HCT116 (cell line): ENCODE data around the gene AK2. TPM values are rescaled to one million over a fixed set of nuclear protein-coding genes. Genes with fewer than 3 reads are reported as not detected.

Experiments used
- ATAC-seq: fragments of 200-7000 bp; cut with Tn5 transposase; 2 replicates; pipeline ENCODE4 v1.9.1; 2020; ENCODE audit warnings: mild to moderate bottlenecking, moderate library complexity
- BruUV-seq: library from RNA; stranded (reverse); fragments of 400-500 nt; replicated peaks from 2 replicates; lab custom pipeline; 2021; lab: Mats Ljungman, UMichigan
- CTCF ChIA-PET: fragments of 300-600 bp; sonication (Branson Sonifier 250); formaldehyde crosslinking; loops from one replicate; lab custom pipeline; 2021; ENCODE audit warnings: antibody characterized with exemption; lab: Charles Lee
- POLR2A ChIA-PET: fragments of 300-600, 350-600 bp; sonication (Branson Sonifier 250); formaldehyde crosslinking; loops from one replicate; lab custom pipeline; 2021; ENCODE audit warnings: antibody characterized with exemption; lab: Charles Lee
- RAD21 ChIA-PET, 2 experiments: fragments of 300-600 bp; sonication (Branson Sonifier 250); formaldehyde crosslinking; loops; one replicate each; lab custom pipeline; 2023; ENCODE audit warnings: low total read pairs in 2 of 2; ENCODE audit not compliant: uncharacterized antibody in 2 of 2, unreplicated experiment in 2 of 2, low non-redundant PET in 1 of 2; lab: Charles Lee
- DNase-seq: peaks from one replicate; pipeline ENCODE4 v3.0.0-alpha.2; 2010; ENCODE audit warnings: low read depth, low spot score
- H2AFZ ChIP-seq: fragments of 200-600 bp; shearing (Covaris generic), sonication (generic); 2 replicates; pipeline ENCODE4 v1.6.1; 2017; ENCODE audit warnings: low read depth, mixed run types, mixed read lengths, antibody characterized with exemption, low read length; ENCODE audit not compliant: poor library complexity, severe bottlenecking
- H3K27ac ChIP-seq: 2 replicates; pipeline ENCODE4 v1.5.1; 2012; ENCODE audit warnings: low read depth, low read length
- H3K27me3 ChIP-seq: fragments of 200-600 bp; sonication (generic); 2 replicates; pipeline ENCODE4 v1.6.1; 2016; ENCODE audit warnings: mixed run types, low read length, mixed read lengths; ENCODE audit not compliant: insufficient read depth
- H3K36me3 ChIP-seq, 2 experiments: fragments of 200-500 bp in 1 of 2; fragments of 200-600 bp in 1 of 2; sonication (Bioruptor generic) in 1 of 2; sonication (generic) in 1 of 2; 2 replicates each; pipeline versions ENCODE4 v1.5.1 to v1.6.1; 2014 to 2016; ENCODE audit warnings: low read length in 2 of 2, inconsistent platforms in 1 of 2, mixed read lengths in 1 of 2, mixed run types in 1 of 2; ENCODE audit not compliant: insufficient read depth in 2 of 2, control insufficient read depth in 1 of 2
- H3K4me1 ChIP-seq, 2 experiments: fragments of 200-600 bp in 1 of 2; sonication (generic) in 1 of 2; 2 replicates each; pipeline versions ENCODE4 v1.5.1 to v1.6.1; 2012 to 2017; ENCODE audit warnings: low read length in 2 of 2, inconsistent platforms in 1 of 2, mild to moderate bottlenecking in 1 of 2, mixed read lengths in 1 of 2, mixed run types in 1 of 2, moderate library complexity in 1 of 2; ENCODE audit not compliant: insufficient read depth in 2 of 2, control insufficient read depth in 1 of 2
- H3K4me2 ChIP-seq: fragments of 200-600 bp; sonication (generic); 2 replicates; pipeline ENCODE4 v1.6.1; 2017; ENCODE audit warnings: mixed run types, low read length, mixed read lengths
- H3K4me3 ChIP-seq, 2 experiments: fragments of 200-600 bp in 1 of 2; sonication (generic) in 1 of 2; replicated peaks in 1 of 2; 2 replicates each; pipeline ENCODE4 v1.5.1; 2011 to 2016; ENCODE audit warnings: low read length in 2 of 2, control low read depth in 1 of 2, low read depth in 1 of 2, mild to moderate bottlenecking in 1 of 2, mixed read lengths in 1 of 2, mixed run types in 1 of 2
- H3K79me2 ChIP-seq: fragments of 200-600 bp; sonication (generic); 2 replicates; pipeline ENCODE4 v1.6.1; 2017; ENCODE audit warnings: mild to moderate bottlenecking, mixed run types, low read length, moderate library complexity, mixed read lengths; ENCODE audit not compliant: insufficient read depth
- H3K9ac ChIP-seq: fragments of 200-600 bp; sonication (generic); 2 replicates; pipeline ENCODE4 v1.6.1; 2016; ENCODE audit warnings: low read length, mixed read lengths
- H3K9me2 ChIP-seq: fragments of 200-600 bp; sonication (generic), shearing (Covaris generic); 2 replicates; pipeline ENCODE4 v1.6.1; 2017; ENCODE audit warnings: mixed run types, mild to moderate bottlenecking, moderate library complexity; ENCODE audit not compliant: insufficient read depth
- H3K9me3 ChIP-seq, 2 experiments: fragments of 200-500 bp in 1 of 2; fragments of 200-600 bp in 1 of 2; sonication (Bioruptor generic) in 1 of 2; sonication (generic) in 1 of 2; 2 replicates each; pipeline ENCODE4 v1.6.1; 2014 to 2017; ENCODE audit warnings: low read length in 2 of 2, mixed read lengths in 2 of 2, inconsistent platforms in 1 of 2, low read depth in 1 of 2, mild to moderate bottlenecking in 1 of 2, mixed run types in 1 of 2, moderate library complexity in 1 of 2; ENCODE audit not compliant: control insufficient read depth in 1 of 2, insufficient read depth in 1 of 2
- H4K20me1 ChIP-seq: fragments of 200-600 bp; sonication (generic), shearing (Covaris generic); 2 replicates; pipeline ENCODE4 v1.6.1; 2017; ENCODE audit warnings: mixed run types, mild to moderate bottlenecking, moderate library complexity; ENCODE audit not compliant: insufficient read depth
- ELF1 ChIP-seq: IDR thresholded peaks from 2 replicates; pipeline ENCODE4 v1.6.1; 2012; ENCODE audit warnings: low read depth, borderline replicate concordance
- EZH2 ChIP-seq: fragments of 200-600 bp; sonication (generic); IDR thresholded peaks from 2 replicates; pipeline ENCODE4 v1.6.1; 2017; ENCODE audit warnings: antibody characterized with exemption, mixed run types
- EZH2phosphoT487 ChIP-seq: fragments of 200-600 bp; IDR thresholded peaks from 2 replicates; pipeline ENCODE4 v1.6.1; 2018; ENCODE audit warnings: antibody characterized with exemption, borderline replicate concordance
- POLR2AphosphoS5 ChIP-seq: IDR thresholded peaks from 2 replicates; pipeline ENCODE4 v1.6.1; 2011; ENCODE audit warnings: mild to moderate bottlenecking, low read depth, low read length, moderate library complexity
- RAD21 ChIP-seq: IDR thresholded peaks from 2 replicates; pipeline ENCODE4 v1.6.1; 2012; ENCODE audit warnings: low read depth, mild to moderate bottlenecking
- SIN3A ChIP-seq: IDR thresholded peaks from 2 replicates; pipeline ENCODE4 v1.6.1; 2012; ENCODE audit warnings: low read depth
- SRF ChIP-seq: IDR thresholded peaks from 2 replicates; pipeline ENCODE4 v1.6.1; 2012; ENCODE audit warnings: low read depth
- YY1 ChIP-seq: IDR thresholded peaks from 2 replicates; pipeline ENCODE4 v1.6.1; 2011; ENCODE audit warnings: low read length, low read depth, moderate library complexity, mild to moderate bottlenecking; ENCODE audit not compliant: insufficient replicate concordance; ENCODE audit errors: extremely low read depth
- ZFX ChIP-seq: fragments of 450-650 bp; IDR thresholded peaks from 2 replicates; pipeline ENCODE4 v1.6.1; 2017
- intact Hi-C: fragments of 100-400 bp; cut with micrococcal nuclease; formaldehyde crosslinking; loops from 2 replicates; pipeline ENCODE4 v1.10.0; 2022
- total RNA-seq: library from RNA; stranded (reverse); gene quantifications from one replicate; pipeline ENCODE4 v1.2.1, GENCODE V29; 2021; ENCODE audit not compliant: unreplicated experiment
- TF ChIP-seq, protein P1 (sequence below): IDR thresholded peaks from 2 replicates; pipeline ENCODE4 v1.6.1; 2012; ENCODE audit warnings: low read depth
- TF ChIP-seq, protein P2 (sequence below): IDR thresholded peaks from 2 replicates; pipeline ENCODE4 v1.6.1; 2012
- TF ChIP-seq, protein P3 (sequence below): IDR thresholded peaks from 2 replicates; pipeline ENCODE4 v1.6.1; 2011; ENCODE audit warnings: mild to moderate bottlenecking, low read length, moderate library complexity; ENCODE audit not compliant: insufficient replicate concordance; ENCODE audit errors: extremely low read depth

The AK2 gene
- total RNA-seq, 1 experiment from 2014 or later = 233 TPM

DNA sequence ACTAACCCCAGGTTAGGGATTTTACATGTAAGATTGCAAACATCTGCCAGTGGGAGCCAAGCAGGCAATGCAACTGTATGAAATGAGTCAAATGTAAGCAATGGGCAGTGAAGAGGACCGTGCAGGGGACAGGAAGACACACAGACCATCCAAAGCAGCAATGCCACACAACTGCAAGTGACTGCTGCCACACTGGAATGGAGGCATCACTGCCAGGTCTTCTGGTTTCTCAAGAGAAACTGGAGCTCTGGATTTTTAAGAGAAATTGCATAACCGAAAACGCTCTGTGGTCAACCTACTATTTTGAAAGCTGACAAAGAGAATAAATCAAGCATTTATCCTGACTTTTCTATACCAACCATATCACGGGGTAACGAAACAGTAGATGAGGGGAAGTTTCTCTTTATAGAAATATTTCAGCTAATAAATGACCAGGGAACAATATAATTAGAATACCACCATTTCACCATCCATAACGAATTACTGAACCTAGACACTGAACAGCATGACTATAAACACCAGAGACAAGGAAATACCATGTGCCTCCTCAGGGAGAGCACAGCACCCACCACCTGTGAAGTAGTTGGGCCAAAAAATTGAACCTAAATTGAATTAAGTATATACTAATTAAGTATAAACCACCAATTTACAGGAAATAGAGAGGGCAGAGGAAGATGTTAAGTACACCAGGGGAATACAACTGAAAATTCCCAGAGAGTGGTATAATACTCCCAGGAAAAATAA lies 4.4 kb downstream of the AK2 start (continued):
- TF ChIP-seq SIN3A = no peak
- no peak for TF ChIP-seq EZH2
- TF ChIP-seq, protein P1, sequence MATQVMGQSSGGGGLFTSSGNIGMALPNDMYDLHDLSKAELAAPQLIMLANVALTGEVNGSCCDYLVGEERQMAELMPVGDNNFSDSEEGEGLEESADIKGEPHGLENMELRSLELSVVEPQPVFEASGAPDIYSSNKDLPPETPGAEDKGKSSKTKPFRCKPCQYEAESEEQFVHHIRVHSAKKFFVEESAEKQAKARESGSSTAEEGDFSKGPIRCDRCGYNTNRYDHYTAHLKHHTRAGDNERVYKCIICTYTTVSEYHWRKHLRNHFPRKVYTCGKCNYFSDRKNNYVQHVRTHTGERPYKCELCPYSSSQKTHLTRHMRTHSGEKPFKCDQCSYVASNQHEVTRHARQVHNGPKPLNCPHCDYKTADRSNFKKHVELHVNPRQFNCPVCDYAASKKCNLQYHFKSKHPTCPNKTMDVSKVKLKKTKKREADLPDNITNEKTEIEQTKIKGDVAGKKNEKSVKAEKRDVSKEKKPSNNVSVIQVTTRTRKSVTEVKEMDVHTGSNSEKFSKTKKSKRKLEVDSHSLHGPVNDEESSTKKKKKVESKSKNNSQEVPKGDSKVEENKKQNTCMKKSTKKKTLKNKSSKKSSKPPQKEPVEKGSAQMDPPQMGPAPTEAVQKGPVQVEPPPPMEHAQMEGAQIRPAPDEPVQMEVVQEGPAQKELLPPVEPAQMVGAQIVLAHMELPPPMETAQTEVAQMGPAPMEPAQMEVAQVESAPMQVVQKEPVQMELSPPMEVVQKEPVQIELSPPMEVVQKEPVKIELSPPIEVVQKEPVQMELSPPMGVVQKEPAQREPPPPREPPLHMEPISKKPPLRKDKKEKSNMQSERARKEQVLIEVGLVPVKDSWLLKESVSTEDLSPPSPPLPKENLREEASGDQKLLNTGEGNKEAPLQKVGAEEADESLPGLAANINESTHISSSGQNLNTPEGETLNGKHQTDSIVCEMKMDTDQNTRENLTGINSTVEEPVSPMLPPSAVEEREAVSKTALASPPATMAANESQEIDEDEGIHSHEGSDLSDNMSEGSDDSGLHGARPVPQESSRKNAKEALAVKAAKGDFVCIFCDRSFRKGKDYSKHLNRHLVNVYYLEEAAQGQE = no peak
- no peak for TF ChIP-seq ZFX
- no peak for TF ChIP-seq SRF
- TF ChIP-seq YY1 = no peak
- TF ChIP-seq, protein P2, sequence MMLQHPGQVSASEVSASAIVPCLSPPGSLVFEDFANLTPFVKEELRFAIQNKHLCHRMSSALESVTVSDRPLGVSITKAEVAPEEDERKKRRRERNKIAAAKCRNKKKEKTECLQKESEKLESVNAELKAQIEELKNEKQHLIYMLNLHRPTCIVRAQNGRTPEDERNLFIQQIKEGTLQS = no peak
- no peak for TF ChIP-seq POLR2AphosphoS5

DNA sequence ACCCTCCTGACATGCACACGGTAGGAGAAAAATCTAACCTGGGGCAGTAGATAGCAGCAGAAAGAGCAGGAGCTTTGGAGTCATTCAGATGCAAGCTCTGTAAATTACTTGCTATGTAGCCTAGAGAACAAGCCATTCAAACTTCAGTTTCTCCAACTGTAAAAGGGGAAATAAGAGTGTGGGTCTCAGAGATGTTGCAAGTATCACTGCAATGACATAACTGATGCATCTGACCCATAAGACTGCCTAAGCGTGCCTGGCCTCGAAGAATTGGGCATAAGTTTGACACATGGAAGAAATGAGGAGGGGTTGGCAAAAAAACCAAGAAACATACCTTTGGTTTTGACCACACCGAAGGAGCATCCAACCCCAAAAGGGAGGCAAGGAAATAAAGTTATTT lies 5.2 kb downstream of the AK2 start:
- no peak for DNase-seq
- H3K27me3 ChIP-seq = no peaks in the 10 kb centered on the region
- peaks cover 100% of the 10 kb centered on the region for H3K79me2 ChIP-seq
- intact Hi-C loops = no loop called here
- H3K9me2 ChIP-seq = no peaks in the 10 kb centered on the region
- peaks cover 21% of the 10 kb centered on the region; the same call in 1 of the 2 replicates for H4K20me1 ChIP-seq
- no TSS peak for BruUV-seq
- H3K9me3 ChIP-seq = no peaks in the 10 kb centered on the region
- H3K27ac ChIP-seq = no peak overlapping the region
- ChIA-PET POLR2A (no interaction called here), CTCF (no interaction called here), RAD21 (no interaction called here)
- no peak overlapping the region for H3K9ac ChIP-seq
- H3K4me3 ChIP-seq = no peak overlapping the region
- H3K4me2 ChIP-seq = no peak overlapping the region
- peaks cover 10 to 20% of the 10 kb centered on the region in 2 experiments; a peak in 3 of 4 replicates for H3K36me3 ChIP-seq
- H2AFZ ChIP-seq = no peak overlapping the region
- H3K4me1 ChIP-seq = peaks cover 7 to 8% of the 10 kb centered on the region in 2 experiments; a peak in 3 of 4 replicates
- ATAC-seq = no peak
- no peak for TF ChIP-seq SIN3A
- TF ChIP-seq, protein P2 = no peak
- TF ChIP-seq, protein P1 = no peak
- TF ChIP-seq EZH2phosphoT487 = no peak
- TF ChIP-seq ELF1 = no peak
- TF ChIP-seq, protein P3, sequence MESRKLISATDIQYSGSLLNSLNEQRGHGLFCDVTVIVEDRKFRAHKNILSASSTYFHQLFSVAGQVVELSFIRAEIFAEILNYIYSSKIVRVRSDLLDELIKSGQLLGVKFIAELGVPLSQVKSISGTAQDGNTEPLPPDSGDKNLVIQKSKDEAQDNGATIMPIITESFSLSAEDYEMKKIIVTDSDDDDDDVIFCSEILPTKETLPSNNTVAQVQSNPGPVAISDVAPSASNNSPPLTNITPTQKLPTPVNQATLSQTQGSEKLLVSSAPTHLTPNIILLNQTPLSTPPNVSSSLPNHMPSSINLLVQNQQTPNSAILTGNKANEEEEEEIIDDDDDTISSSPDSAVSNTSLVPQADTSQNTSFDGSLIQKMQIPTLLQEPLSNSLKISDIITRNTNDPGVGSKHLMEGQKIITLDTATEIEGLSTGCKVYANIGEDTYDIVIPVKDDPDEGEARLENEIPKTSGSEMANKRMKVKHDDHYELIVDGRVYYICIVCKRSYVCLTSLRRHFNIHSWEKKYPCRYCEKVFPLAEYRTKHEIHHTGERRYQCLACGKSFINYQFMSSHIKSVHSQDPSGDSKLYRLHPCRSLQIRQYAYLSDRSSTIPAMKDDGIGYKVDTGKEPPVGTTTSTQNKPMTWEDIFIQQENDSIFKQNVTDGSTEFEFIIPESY = no peak
- TF ChIP-seq RAD21 = no peak
